ENCODE results near the gene ZNF331.

ZNF331 gene

GRCh38 chr19:53537121-53537520 lies 824 bp upstream of the ZNF331 start:
- TF ChIP-seq CTCF (IDR thresholded peaks at IDR 0.05): no peak

GRCh38 chr19:53538378-53539109 lies 599 bp downstream of the ZNF331 start:
- TF ChIP-seq CTCF (IDR thresholded peaks at IDR 0.05): no peak

- TF ChIP-seq CTCF (IDR thresholded peaks at IDR 0.05): no peak
Observed at GRCh38 chr19:53540091-53540490, 2.1 kb downstream of the ZNF331 start.

- no peak for TF ChIP-seq CTCF (IDR thresholded peaks at IDR 0.05)
Observed at GRCh38 chr19:53541971-53542370, 4.0 kb downstream of the ZNF331 start.

- TF ChIP-seq CTCF (IDR thresholded peaks at IDR 0.05): no peak
Observed at GRCh38 chr19:53545271-53546065, 7.5 kb downstream of the ZNF331 start.

- no peak for TF ChIP-seq CTCF (IDR thresholded peaks at IDR 0.05)
Observed at GRCh38 chr19:53546758-53547513, 9.0 kb downstream of the ZNF331 start.

GRCh38 chr19:53549340-53549739 lies 11.4 kb downstream of the ZNF331 start:
- no peak for TF ChIP-seq CTCF (IDR thresholded peaks at IDR 0.05)
